HG03520 (cell line): ENCODE data around the gene CPLX3.
A peak's percentile ranks its signal among the peaks of the same experiment; 100 is the strongest.

Experiments
- ATAC-seq: cut with Tn5 transposase; IDR thresholded peaks from one replicate; pipeline ENCODE4 v1.9.1; 2021; ENCODE audit warnings: mild to moderate bottlenecking, moderate library complexity; ENCODE audit not compliant: unreplicated experiment

CPLX3 gene

DNA sequence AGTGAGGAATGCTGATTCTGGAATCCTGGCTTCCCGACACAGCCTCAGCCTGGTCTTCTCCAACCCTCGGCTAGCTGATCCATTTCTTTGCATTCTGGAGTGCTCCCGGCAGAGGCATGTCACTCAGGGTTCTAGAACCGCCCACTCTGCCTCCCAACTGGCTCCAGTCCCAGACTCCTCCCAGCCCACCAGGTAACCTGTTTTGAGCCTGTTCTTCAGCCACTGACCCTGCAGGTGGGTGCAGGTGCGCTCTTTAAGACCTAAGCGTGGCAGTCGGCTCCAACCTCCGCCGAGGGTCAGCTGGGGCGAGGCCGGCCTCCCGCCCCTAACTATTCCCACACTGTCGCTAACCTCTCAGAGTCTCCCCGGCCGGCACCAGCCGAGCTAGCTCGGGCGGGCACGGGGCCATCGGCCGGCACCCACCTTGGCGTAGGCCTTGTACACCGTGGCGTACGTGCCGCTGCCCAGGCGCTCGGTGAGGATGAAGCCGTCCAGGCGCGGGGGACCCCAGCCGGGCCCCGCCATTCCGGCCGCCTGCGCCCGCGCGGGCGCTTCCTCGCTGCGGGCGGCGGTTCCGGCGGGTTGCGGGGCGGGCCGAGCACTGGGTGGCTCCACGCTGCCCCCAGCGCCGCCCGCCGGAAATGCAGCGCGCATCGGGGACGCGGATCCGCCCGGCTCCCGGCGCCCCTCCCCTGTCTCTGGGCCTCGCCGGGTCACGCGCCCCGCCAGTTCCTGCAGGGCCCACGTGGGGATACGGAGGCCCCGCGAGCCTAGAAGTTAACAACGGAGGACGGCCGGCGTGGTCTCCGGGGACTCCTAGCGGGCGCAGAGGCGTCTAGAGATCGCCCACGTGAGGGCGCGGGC lies 16.4 kb downstream of the CPLX3 start, which contains the start of gene ULK3:
Gene ULK3 (minus strand): TSS at position 576 of the 864 bp plus-strand sequence. CDS start 51 bp downstream, at position 525.
- peak; percentile 74 for ATAC-seq

- no peak for ATAC-seq
These were observed 17.0 kb downstream of the CPLX3 start for GRCh38 chr15:74843445-74843828.

- ATAC-seq = no peak
These were observed 17.5 kb downstream of the CPLX3 start for GRCh38 chr15:74843891-74844299.

- ATAC-seq = no peak
These were observed 18.1 kb downstream of the CPLX3 start for GRCh38 chr15:74844319-74845207.

DNA sequence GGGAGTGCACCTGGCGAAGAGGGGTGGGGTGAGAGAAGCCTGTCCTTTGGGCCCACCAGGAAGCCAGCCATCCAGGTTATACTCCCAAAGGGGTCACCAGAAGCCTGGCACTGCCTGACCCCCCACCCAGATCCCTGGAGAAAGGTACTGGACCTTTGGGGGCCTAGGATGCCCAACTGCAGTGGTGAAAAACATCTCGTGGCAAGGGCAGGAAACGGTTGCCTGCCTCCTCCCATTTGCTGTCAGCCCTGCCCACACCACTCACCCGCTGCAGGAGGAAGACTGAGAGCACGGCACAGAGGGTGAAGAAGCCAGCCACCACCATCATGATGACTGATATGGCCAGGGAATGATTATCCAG lies 18.8 kb downstream of the CPLX3 start:
- ATAC-seq = no peak

DNA sequence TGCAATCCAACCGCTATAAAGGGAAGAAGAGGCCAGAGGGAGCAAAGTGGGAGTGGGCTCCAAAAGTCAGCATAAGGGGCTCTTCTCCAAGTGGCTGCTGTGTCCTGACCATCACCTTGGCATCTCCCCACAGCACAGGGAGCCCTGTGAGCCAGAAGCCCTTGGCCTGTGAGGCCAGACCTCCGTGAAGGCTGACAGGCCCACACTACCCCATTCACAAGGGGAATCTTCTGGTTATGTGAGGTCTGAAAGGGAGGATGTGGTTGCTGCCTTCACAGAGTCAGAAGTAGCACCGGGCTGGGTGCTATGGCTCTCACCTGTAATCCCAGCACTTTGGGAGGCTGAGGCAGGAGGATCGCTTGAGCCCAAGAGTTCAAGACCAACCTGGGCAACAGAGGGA lies 19.2 kb downstream of the CPLX3 start:
- no peak for ATAC-seq

DNA sequence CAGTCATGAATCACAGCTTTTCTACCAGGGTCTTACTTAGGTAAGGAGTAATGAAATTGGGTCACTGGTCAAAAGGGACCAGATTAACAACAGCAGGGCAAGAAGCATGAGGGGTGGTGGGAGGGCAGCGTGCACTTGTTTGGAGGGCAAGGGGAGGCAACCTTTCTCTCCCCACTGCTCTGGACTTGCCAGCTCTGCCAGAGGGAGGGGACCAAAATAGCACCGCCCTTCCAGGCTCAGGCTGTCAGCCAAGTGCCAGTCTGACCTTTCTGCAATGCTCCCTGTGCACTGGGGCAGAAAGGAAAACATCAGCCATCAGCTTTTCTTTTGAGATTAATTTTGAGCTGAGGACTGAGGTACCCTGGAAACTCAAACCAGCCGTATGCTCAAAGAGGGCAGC lies 21.0 kb downstream of the CPLX3 start:
- no peak for ATAC-seq

DNA sequence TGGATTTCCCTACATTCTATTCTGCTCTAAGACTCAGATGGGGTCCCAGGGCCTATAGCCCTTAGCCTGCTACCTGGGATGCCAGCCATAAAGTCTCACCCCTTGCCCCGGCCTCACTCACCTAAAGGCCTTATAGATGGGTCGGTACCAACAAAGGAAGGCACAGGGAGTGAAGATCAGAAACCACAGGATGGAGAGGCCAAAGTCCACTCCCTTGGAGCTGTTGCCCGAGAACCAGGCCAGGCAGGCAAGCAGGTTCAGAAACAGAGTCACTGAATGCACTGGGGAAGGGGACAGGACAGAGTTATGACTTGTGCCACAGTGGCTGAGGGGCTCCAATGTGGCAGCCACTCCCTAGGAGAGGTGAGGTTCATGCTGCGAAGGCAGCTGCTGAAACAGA lies 24.0 kb downstream of the CPLX3 start:
- no peak for ATAC-seq

- ATAC-seq = no peak
These were observed 25.5 kb downstream of the CPLX3 start for GRCh38 chr15:74851960-74852359.

DNA sequence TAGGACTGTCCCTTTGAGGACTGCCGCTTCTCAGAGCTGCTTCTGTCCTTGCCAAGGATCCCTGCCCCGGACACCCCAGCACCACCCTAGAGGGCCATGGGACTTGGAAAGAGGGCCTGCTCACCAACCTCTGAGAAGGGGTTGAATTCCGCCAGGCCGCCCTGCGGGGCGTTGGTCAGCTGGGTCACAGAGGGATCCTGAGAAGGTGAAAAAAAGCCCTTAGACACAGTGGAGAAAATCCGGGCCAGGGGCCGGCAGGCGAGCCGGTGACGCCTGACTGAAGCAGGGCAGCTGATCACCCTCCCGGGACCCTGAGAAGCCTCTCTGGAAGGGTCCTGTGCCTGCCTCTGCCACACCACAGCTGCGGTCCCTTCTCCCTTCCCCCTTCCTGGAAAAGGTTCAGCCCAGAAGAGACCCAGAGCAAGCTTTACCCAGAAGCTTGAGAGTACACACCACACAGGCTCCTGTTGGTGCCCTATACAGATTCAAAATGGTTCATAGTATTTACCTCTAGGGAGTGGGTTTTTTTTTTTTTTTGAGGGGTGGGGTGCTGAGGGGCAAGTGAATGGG lies 28.1 kb downstream of the CPLX3 start:
- no peak for ATAC-seq

GRCh38 chr15:74855857-74856256 lies 29.4 kb downstream of the CPLX3 start:
- ATAC-seq = no peak

DNA sequence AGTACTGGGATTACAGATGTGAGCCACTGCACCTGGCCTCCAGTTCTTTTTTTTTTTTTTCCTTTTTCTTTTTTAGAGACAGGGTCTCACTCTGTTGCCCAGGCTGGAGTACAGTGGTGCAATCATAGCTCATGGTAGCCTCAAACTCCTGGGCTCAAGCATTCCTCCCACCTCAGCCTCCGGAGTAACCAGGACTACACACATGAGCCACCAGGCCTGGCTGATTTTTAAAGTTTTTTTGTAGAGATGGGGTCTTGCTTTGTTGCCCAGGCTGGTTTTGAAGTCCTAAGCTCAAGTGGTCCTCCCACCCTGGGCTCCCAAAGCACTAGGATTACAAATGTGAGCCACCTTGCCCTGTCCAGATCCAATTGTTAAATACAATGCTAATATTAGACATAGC lies 30.1 kb downstream of the CPLX3 start:
- no peak for ATAC-seq

DNA sequence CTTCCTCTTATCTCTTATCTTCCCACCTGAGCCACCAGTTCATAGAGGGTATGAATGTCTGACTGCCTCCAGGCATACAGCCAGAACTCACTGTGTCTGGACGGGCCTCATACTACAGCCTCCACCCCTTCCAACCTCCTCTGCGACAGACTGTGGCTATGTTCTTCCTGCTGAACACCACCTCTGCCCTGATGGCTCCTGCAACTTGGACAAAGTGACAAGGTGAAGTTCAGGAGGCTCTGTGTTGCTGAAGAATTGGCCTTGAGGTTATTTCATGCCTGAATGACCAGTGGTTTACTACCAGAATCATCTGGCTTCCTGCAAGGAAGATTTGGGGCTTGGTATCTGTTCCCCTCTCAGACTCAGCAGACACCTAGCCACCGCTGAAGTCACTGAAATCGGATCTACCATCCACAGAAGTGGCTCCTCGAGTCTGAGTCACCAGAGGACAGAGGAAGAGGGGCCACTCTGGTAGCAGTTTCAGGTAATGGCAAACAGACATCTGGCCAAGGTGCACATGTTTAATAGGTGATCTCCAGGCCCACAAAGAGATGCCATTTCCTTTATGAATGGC lies 30.7 kb downstream of the CPLX3 start:
- peak; percentile 49 for ATAC-seq

DNA sequence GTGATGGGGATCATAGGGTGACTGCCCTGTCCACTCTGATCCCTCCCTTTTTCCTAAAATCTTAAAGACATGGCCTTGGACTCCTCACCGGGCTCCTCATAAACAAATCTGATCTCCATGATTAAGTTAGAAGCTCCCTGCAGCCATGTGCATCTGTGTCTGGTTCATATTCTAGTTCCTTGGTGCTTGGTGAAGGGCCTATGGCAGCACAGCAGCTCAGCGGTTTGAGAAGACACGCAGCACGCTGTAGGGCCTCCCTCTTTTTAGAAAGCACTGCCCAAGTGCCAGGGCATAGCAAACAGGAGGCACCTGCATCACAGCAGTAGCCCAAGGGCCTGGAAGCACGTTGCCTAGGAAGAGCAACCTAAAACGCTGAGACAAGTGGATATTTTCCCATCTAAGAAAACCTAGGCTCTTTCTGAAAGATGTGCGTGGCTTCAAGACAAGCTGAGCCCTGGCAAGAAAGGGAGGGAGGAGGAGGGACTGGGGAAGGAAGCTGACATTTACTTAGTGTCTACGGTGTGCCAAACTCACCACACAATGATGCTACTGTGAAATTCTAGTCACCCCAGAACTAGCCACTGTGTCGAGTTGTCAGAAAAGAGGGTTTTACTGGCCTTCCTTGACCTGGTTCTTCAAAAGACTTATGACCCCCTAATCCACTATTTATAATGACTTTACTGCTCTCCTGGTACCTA lies 31.4 kb downstream of the CPLX3 start:
- no peak for ATAC-seq

- ATAC-seq = no peak
These were observed 31.9 kb downstream of the CPLX3 start for GRCh38 chr15:74858369-74858740.

DNA sequence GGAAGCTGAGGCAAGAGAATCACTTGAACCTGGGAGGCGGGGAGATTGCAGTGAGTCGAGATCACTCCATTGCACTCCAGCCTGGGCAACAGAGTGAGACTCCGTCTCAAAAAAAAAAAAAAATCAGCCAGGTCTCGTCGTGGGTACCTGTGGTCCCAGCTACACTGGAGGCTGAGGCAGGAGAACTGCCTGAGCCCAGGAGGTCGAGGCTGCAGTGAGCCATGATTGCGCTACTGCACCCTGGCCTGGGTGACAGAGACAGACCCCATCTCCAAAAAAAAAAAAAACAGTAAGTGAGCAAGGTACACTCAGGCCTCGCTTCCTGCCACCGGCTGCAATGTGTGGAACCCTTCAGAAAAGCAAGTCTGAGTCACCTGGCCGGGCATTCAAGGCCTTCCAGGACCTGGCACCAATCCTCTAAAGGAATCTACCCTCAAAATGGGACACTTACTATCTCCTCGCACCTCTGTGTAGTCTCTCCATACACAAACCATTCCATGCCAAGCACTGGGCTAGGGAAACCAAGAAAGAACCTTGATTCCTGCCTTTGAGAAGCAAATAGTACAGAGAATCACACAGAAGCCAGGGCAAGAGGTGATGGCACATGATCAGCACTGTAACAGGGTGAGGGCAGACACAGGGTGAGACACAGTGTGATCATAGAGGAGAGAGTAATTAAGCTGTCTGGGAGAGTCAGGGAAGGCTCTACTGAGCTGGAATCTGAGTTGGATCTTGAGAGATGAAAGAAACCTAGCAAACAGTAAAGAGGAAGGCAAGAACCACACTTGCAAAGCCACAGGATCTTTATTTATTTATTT lies 37.0 kb downstream of the CPLX3 start:
- no peak for ATAC-seq

GRCh38 chr15:74864296-74864695 lies 37.9 kb downstream of the CPLX3 start:
- ATAC-seq = no peak

DNA sequence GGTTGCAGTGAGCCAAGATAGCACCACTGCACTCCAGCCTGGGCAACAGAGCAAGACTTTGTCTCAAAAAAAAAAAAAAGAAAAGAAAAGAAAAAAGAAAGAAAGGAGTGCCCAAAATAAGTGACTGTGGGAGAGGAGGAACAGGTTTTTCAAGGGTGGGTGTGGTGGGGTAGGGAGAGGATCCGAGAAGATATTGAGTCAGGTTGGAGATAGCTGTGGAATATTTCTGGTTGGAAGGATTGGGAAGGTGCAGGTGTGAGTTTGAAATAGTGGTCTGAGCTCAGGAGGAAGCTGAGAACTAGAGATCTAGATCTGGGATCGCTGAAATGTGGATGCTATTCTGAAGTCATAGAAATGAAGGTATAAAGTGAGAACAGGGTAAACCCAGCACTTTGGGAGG lies 38.9 kb downstream of the CPLX3 start:
- no peak for ATAC-seq

- ATAC-seq = no peak
These were observed 39.7 kb downstream of the CPLX3 start for GRCh38 chr15:74866090-74866489.
